ENCODE measurements around the gene LVRN. TPM values are rescaled to one million over a fixed set of nuclear protein-coding genes. Genes with fewer than 3 reads are reported as not detected.

Gene LVRN
- total and polyA plus RNA-seq, 10 donors, result 0.11 to 0.77 (median 0.28) TPM; not detected in 4

DNA sequence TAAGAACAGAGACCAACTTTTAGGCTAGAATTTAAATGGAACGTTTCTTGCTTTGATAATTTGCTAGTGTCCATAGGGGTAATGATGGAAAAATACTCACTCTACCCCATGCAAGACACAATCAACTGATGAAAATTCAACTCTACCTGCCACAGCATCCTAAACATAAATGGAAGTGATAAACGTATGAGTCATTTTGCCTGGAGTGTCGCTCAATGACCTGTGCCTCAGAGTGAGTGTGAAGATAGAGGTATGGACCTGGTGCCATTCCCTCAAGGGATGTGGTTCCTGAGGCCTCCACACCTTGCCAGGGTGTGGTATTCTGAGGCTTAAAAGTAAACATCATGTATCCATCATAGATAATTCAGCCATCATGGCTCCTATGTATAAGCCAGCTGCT is 84.0 kb downstream of the LVRN start:
- TF ChIP-seq POLR2A (IDR thresholded peaks at IDR 0.05), result no peak
- no peak for TF ChIP-seq CTCF (IDR thresholded peaks at IDR 0.05 in 8 of 11, conservative IDR thresholded peaks at IDR 0.05 in 3 of 11)
- no peak for TF ChIP-seq POLR2AphosphoS5 (IDR thresholded peaks at IDR 0.05)
- intact Hi-C loops (cut with DNase I; ENCODE audit: low total_unique reads), result no loop called here
- Histone ChIP-seq H3K27me3 (replicated peaks in 1 of 7) (no peaks in the 10 kb centered on the region), H3K4me3 (no peak overlapping the region), H3K4me1 (no peaks in the 10 kb centered on the region), H3K36me3 (no peaks in the 10 kb centered on the region), H3K9me3 (no peaks in the 10 kb centered on the region), H3K27ac (no peak overlapping the region)
- DNase-seq, result no peak
- 84 to 94% (median 90%) methylated on average over 3 of the region's 3 CpGs for WGBS, 5 donors

DNA sequence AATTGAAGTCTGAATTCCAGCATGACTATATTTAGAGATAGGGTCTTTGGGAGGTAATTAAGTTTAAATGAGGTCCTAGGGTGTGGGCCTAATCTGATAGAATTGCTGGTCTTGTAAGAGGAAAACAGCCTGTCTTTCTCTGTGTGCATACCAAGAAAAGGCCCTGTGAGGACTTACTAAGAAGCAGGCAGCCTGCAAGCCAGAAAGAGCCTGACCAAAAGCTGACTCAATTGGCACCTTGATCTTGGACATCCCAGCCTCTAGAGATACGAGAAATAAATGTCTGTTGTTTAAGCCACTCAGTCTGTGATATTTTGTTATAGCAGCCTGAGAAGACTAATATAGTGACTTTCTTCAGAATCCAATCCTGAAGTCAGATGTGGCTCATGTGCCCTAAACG is 84.5 kb downstream of the LVRN start:
- DNase-seq, result no peak
- Histone ChIP-seq H3K36me3 (no peaks in the 10 kb centered on the region), H3K4me1 (no peaks in the 10 kb centered on the region), H3K9me3 (no peaks in the 10 kb centered on the region), H3K27ac (no peak overlapping the region), H3K4me3 (no peak overlapping the region), H3K27me3 (replicated peaks in 1 of 7) (no peaks in the 10 kb centered on the region)
- no peak for TF ChIP-seq CTCF (IDR thresholded peaks at IDR 0.05 in 8 of 11, conservative IDR thresholded peaks at IDR 0.05 in 3 of 11)
- no peak for TF ChIP-seq POLR2AphosphoS5 (IDR thresholded peaks at IDR 0.05)
- no peak for TF ChIP-seq POLR2A (IDR thresholded peaks at IDR 0.05)
- 66 to 88% (median 86%) methylated on average over 2 of the region's 2 CpGs for WGBS, 5 donors
- intact Hi-C loops (cut with DNase I; ENCODE audit: low total_unique reads), result no loop called here

DNA sequence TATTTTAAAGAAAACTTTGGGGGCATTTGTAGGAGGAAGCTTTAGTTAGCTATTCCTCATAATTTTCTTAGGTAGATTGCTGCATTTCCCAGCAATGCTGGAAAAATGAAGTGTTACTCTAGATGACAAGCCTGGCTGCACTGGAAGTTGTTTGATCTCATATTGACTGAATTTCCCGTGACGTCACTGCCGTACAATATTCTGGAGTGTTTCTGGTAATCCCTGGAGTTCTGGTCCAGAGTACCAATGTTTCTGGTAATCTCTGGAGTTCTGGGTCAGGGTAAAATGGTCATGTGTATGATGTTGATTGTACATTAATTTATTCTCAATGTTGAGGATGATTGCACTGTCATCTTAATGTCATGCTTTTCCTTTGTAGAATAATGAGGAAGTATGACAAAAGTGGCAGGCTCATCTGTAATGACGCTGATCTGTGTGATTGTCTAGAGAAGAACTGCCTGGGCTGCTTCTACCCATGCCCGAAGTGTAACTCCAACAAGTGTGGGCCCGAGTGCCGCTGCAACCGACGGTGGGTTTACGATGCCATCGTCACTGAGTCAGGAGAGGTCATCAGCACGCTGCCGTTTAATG is 96.2 kb downstream of the LVRN start:
- Histone ChIP-seq H3K27ac (no peak overlapping the region), H3K9me3 (no peaks in the 10 kb centered on the region), H3K4me3 (no peak overlapping the region), H3K27me3 (replicated peaks in 1 of 7) (peaks cover 0 to 7% (median 0%) of the 10 kb centered on the region in 7 donors), H3K36me3 (no peaks in the 10 kb centered on the region), H3K4me1 (no peaks in the 10 kb centered on the region)
- intact Hi-C loops (cut with DNase I; ENCODE audit: low total_unique reads), result no loop called here
- TF ChIP-seq CTCF (IDR thresholded peaks at IDR 0.05 in 8 of 11, conservative IDR thresholded peaks at IDR 0.05 in 3 of 11) (no peak), POLR2A (IDR thresholded peaks at IDR 0.05) (no peak), POLR2AphosphoS5 (IDR thresholded peaks at IDR 0.05) (no peak)
- 77 to 83% (median 81%) methylated on average over 13 of the region's 13 CpGs for WGBS, 5 donors
- DNase-seq, result no peak

GRCh38 chr5:116062352-116062751 is 100.1 kb downstream of the LVRN start:
- no peak for DNase-seq
- intact Hi-C loops (cut with DNase I; ENCODE audit: low total_unique reads), result loop anchor here (10.0 kb wide), 1 partner anchor 218 kb away; the partner anchor contains the start of genes AP3S1 and ATG12
- Histone ChIP-seq H3K4me1 (no peaks in the 10 kb centered on the region), H3K9me3 (no peaks in the 10 kb centered on the region), H3K27me3 (replicated peaks in 1 of 7) (peaks cover 0 to 7% (median 0%) of the 10 kb centered on the region in 7 donors), H3K4me3 (no peak overlapping the region), H3K27ac (no peak overlapping the region), H3K36me3 (no peaks in the 10 kb centered on the region)
- whole genome bisulfite sequencing, 5 donors, result 78 to 96% (median 89%) methylated on average over 2 of the region's 2 CpGs
- TF ChIP-seq POLR2A (IDR thresholded peaks at IDR 0.05) (no peak), POLR2AphosphoS5 (IDR thresholded peaks at IDR 0.05) (no peak), CTCF (IDR thresholded peaks at IDR 0.05 in 8 of 11, conservative IDR thresholded peaks at IDR 0.05 in 3 of 11) (no peak)

Data from spleen (tissue), 11 donors.